ENCODE results near the gene MAP3K20. TPM values are rescaled to one million over a fixed set of nuclear protein-coding genes. Genes with fewer than 3 reads are reported as not detected.
A peak's percentile ranks its signal among the peaks of the same experiment; 100 is the strongest.
"Not testable (repeated sequence)": the region's sequence is repeated elsewhere in the genome, so short reads cannot be mapped to it uniquely, and the experiment has no call there.

The MAP3K20 gene
- total and polyA plus RNA-seq, 9 donors = 38.6 to 127 (median 88.4) TPM

DNA sequence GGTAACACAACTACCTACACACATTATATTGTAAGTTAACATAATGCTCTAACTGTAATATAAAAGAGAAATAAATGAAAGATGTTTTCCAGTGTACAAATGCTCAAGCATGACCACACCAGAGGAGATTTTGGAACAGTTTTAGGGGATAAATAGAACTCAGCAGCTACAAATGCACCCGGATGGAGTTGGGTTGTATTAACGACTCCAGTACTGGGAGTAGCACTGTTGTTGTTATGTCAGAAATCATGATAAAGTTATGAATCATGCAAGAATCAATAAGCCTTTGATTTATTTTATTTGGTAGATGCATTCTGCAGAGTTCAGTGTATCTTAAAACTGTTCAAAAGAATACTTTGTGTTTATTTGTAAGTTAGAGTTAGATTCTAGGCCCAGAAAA lies 126.9 kb downstream of the MAP3K20 start:
- 13 to 30% (median 23%) methylated on average over 2 of the region's 2 CpGs for WGBS, 3 donors
- H3K27me3 ChIP-seq = no peaks in the 10 kb centered on the region
- H3K36me3 ChIP-seq = no peaks in the 10 kb centered on the region
- intact Hi-C loops (cut with DNase I) = no loop called here
- TF ChIP-seq EP300 (IDR thresholded peaks at IDR 0.05) (no peak), POLR2A (IDR thresholded peaks at IDR 0.05) (no peak), CTCF (IDR thresholded peaks at IDR 0.05) (no peak)
- peak overlapping the region in 1 of 2 donors; percentile 48 for H3K27ac ChIP-seq
- no peak overlapping the region for H3K4me3 ChIP-seq
- DNase-seq = no peak
- H3K4me1 ChIP-seq (ENCODE audit: insufficient read depth) = peaks cover 5% of the 10 kb centered on the region
- no peaks in the 10 kb centered on the region for H3K9me3 ChIP-seq

- intact Hi-C loops (cut with DNase I) = no loop called here
- DNase-seq = no peak
- peaks cover 3% of the 10 kb centered on the region for H3K4me1 ChIP-seq (ENCODE audit: insufficient read depth)
- 38 to 45% (median 43%) methylated on average over 2 of the region's 2 CpGs for WGBS, 3 donors
- no peak overlapping the region for H3K27ac ChIP-seq
- no peak for TF ChIP-seq CTCF (IDR thresholded peaks at IDR 0.05)
- no peak for TF ChIP-seq EP300 (IDR thresholded peaks at IDR 0.05)
- no peak for TF ChIP-seq POLR2A (IDR thresholded peaks at IDR 0.05)
- H3K9me3 ChIP-seq = no peaks in the 10 kb centered on the region
- no peak overlapping the region for H3K4me3 ChIP-seq
- no peaks in the 10 kb centered on the region for H3K27me3 ChIP-seq
- no peaks in the 10 kb centered on the region for H3K36me3 ChIP-seq
These were observed 128.7 kb downstream of the MAP3K20 start for GRCh38 chr2:173204316-173204715.

GRCh38 chr2:173205375-173205774 lies 129.7 kb downstream of the MAP3K20 start:
- intact Hi-C loops (cut with DNase I) = loop anchor here in 2 of 4 donors (5.0 kb wide), 1 partner anchor 128 kb away; the partner anchor contains the start of gene MAP3K20 (in 2 of the 2)
- WGBS, 3 donors = 7 to 12% (median 8%) methylated on average over 2 of the region's 2 CpGs
- Histone ChIP-seq H3K27me3 (no peaks in the 10 kb centered on the region), H3K36me3 (no peaks in the 10 kb centered on the region), H3K4me1 (ENCODE audit: insufficient read depth) (peaks cover 3% of the 10 kb centered on the region), H3K27ac (peak overlapping the region in 1 of 2 donors; percentile 31), H3K9me3 (no peaks in the 10 kb centered on the region), H3K4me3 (no peak overlapping the region)
- TF ChIP-seq POLR2A (IDR thresholded peaks at IDR 0.05) (no peak), EP300 (IDR thresholded peaks at IDR 0.05) (peak; percentile 46)
- DNase-seq = peak; percentile 76 to 91 (median 83)

GRCh38 chr2:173207124-173207523 lies 131.5 kb downstream of the MAP3K20 start:
- H3K4me1 ChIP-seq (ENCODE audit: insufficient read depth); H3K4me3 ChIP-seq; H3K27ac ChIP-seq; H3K9me3 ChIP-seq; H3K36me3 ChIP-seq; H3K27me3 ChIP-seq: not testable (repeated sequence)
- 64 to 68% (median 65%) methylated on average over 9 of the region's 9 CpGs for WGBS, 3 donors
- intact Hi-C loops (cut with DNase I) = loop anchor here in 2 of 4 donors (5.0 kb wide), 1 partner anchor 130 kb away; the partner anchor contains the start of gene MAP3K20 (in 2 of the 2)
- peak; percentile 41 to 66 (median 53) for DNase-seq

DNA sequence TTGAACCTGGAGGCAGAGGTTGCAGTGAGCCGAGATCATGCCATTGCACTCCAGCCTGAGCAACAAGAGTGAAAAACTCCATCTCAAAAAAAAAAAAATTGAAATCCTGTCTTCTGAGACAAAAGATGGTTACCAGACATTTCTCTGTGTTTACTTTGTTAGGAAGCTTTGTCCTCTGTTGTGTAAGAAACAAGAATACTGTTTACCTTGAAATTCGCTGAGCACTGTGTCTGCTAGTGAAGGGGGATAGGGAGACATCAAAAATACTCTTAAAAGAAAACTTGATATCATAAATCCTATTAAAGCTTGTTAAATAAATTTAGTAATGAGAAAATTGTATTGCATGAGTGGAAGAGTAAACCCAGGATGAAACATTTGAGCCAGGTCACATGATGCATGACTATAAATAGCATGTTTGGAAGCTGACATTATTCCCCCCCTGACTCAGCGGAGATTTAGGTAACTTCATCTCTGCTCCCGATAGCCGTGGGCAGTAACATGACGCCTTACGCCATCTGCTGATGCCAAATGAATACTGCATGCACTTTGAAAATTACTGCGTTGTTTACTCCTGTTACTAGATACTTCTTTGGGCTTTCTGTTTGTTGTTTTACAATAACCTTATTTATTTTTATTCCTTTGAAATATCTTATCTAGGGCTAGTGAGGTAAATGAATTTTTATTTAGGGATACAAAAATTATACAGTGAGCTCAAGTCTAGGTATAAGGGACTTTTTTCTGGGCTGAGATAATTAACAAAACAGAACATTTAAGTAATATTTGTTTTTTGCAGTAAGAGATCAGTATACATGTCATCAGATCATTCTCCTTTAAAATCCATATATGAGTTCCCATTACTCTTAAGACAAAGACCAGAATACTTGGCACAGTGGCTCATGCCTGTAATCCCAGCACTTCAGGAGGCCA lies 134.9 kb downstream of the MAP3K20 start:
- Histone ChIP-seq H3K4me1 (ENCODE audit: insufficient read depth) (peaks cover 2% of the 10 kb centered on the region), H3K4me3 (no peak overlapping the region), H3K36me3 (no peaks in the 10 kb centered on the region), H3K9me3 (no peaks in the 10 kb centered on the region), H3K27ac (peak overlapping the region; percentile 32 to 61), H3K27me3 (no peaks in the 10 kb centered on the region)
- WGBS, 3 donors = 12 to 15% (median 15%) methylated on average over 8 of the region's 8 CpGs
- intact Hi-C loops (cut with DNase I) = loop anchor here in 3 of 4 donors (2.0 to 5.0 kb wide), 4 partner anchors 134 to 233 kb away; no protein-coding TSS in a partner anchor
- peak; percentile 55 to 88 (median 70) for DNase-seq
- peak; percentile 77 to 96 (median 94) for TF ChIP-seq CTCF (IDR thresholded peaks at IDR 0.05)
- peak; percentile 11 for TF ChIP-seq EP300 (IDR thresholded peaks at IDR 0.05)
- TF ChIP-seq POLR2A (IDR thresholded peaks at IDR 0.05) = no peak
